ENCODE measurements around the gene LAMA5.

LAMA5 gene

GRCh38 chr20:62368976-62369814, 2.1 kb upstream of the LAMA5 start:
- no peak for DNase-seq

GRCh38 chr20:62368392-62368975, 1.4 kb upstream of the LAMA5 start:
- DNase-seq: no peak

GRCh38 chr20:62367633-62368391, 700 bp upstream of the LAMA5 start:
- no peak for DNase-seq

- no peak for DNase-seq
Observed at GRCh38 chr20:62366370-62367135, 559 bp downstream of the LAMA5 start.

GRCh38 chr20:62365814-62366369, 1.2 kb downstream of the LAMA5 start:
- no peak for DNase-seq

GRCh38 chr20:62364911-62365736, 2.0 kb downstream of the LAMA5 start:
- no peak for DNase-seq

- DNase-seq: no peak
Observed at GRCh38 chr20:62363920-62364851, 2.9 kb downstream of the LAMA5 start.

GRCh38 chr20:62362991-62363919, 3.9 kb downstream of the LAMA5 start:
- no peak for DNase-seq

GRCh38 chr20:62362590-62362940, 4.5 kb downstream of the LAMA5 start:
- no peak for DNase-seq

- no peak for DNase-seq
Observed at GRCh38 chr20:62361799-62362589, 5.1 kb downstream of the LAMA5 start.

- no peak for DNase-seq
Observed at GRCh38 chr20:62360854-62361798, 6.0 kb downstream of the LAMA5 start.

GRCh38 chr20:62359491-62360121, 7.5 kb downstream of the LAMA5 start:
- no peak for DNase-seq

GRCh38 chr20:62359043-62359490, 8.0 kb downstream of the LAMA5 start:
- DNase-seq: no peak

- no peak for DNase-seq
Observed at GRCh38 chr20:62358171-62359042, 8.7 kb downstream of the LAMA5 start.

- no peak for DNase-seq
Observed at GRCh38 chr20:62357681-62358080, 9.4 kb downstream of the LAMA5 start.

GRCh38 chr20:62357187-62357667, 9.9 kb downstream of the LAMA5 start:
- no peak for DNase-seq

All from inflammatory macrophage treated with lipopolysaccharide for 1 hour (primary cell).